ENCODE results near the gene ENTPD8.

ENTPD8 gene

DNA sequence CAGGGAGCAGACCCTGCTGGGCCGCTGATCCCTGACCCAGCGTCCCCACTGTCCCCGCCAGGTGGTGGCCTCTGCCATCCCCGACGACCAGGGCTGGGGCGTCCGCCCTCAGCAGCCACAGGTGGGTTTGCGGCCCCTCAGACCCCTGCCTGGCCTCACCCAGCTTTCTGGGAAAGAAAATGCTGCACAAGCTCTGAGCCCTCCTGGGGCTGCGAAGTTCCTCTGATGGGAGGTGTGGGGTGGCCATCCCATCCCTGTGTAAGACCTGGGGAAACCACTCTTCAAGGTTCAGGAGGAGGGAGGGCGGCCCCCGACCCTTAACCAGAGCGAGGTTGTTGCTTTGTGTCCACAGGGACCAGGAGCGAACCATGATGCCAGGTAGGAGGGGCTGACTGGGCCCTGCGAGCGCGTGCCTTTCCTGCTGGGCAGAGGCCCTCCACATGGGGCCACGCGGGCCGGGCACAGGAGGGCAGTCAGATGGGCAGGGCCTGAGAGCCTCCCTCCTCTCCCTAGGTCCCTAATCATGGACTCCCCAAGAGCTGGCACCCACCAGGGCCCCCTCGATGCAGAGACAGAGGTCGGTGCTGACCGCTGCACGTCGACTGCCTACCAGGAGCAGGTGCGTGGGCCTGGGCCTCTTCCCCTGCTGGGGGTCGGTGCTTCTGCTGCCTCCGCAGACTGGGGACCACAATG, 10.3 kb downstream of the ENTPD8 start:
- no peak for DNase-seq

GRCh38 chr9:137429974-137430722, 11.0 kb downstream of the ENTPD8 start:
- no peak for DNase-seq

DNA sequence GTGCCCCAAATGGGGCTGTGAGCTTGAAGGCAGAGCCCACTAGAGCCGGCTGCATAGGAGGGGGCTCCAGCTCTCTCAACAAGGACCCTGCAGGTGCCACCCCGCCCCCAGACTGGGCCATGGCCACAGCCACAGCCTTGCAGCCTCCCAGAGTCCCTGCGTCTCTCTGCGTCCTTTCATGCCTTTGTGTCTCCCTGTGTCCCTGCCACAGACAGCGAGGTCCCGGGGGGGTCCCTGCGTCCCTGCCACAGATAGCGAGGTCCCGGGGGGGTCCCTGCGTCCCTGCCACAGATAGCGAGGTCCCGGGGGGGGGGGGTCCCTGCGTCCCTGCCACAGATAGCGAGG, 11.6 kb downstream of the ENTPD8 start:
- DNase-seq: no peak

DNA sequence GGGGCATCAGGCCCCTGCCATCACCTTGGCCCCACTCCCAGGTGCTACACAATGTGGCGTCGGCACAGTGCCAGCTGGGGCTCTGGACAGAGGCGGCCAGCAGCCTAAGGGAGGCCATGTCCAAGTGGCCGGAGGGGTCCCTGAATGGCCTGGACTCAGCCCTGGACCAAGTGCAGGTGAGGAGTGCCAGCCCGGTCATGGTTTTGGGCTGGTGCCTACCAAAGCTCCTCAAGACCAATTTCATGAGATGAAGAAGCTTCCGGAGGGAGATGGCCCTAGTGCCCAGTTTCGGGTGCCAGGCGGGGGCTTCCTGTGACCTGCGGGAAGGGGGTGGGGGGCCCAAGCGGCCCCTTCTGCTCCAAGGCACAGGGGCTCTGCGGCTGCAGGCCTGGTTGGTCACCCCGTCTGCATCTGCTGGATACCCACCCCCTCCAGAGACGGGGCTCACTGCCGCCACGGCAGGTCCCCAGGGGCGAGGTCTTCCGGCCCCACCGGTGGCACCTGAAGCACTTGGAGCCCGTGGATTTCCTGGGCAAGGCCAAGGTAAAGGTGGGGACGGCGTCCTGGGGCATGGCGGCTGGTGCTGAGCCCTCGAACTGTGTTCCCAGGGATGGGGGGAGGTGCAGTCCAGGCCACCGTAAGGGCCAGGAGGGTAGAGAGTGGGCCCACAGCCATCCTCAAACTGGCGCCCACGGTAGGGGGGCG, 12.2 kb downstream of the ENTPD8 start:
- DNase-seq: no peak

DNA sequence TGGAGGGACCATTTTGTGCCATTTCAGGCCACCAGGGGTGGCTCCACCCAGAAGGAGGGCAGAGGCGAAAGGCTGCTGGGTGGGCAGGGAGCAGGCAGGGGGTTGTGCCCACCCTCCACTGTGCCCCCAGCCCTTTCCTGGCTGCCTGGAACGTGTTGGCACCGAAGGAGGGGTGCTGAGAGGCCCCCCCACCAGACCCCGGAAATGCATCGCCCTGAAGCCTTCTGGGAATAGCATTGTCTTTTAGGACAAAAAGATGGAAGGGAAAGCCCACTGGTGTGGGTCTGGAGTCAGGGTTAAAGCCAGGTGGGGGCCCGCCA, 12.9 kb downstream of the ENTPD8 start:
- no peak for DNase-seq

GRCh38 chr9:137427454-137428310, 13.5 kb downstream of the ENTPD8 start:
- no peak for DNase-seq

GRCh38 chr9:137426018-137426681, 15.0 kb downstream of the ENTPD8 start:
- DNase-seq: no peak

DNA sequence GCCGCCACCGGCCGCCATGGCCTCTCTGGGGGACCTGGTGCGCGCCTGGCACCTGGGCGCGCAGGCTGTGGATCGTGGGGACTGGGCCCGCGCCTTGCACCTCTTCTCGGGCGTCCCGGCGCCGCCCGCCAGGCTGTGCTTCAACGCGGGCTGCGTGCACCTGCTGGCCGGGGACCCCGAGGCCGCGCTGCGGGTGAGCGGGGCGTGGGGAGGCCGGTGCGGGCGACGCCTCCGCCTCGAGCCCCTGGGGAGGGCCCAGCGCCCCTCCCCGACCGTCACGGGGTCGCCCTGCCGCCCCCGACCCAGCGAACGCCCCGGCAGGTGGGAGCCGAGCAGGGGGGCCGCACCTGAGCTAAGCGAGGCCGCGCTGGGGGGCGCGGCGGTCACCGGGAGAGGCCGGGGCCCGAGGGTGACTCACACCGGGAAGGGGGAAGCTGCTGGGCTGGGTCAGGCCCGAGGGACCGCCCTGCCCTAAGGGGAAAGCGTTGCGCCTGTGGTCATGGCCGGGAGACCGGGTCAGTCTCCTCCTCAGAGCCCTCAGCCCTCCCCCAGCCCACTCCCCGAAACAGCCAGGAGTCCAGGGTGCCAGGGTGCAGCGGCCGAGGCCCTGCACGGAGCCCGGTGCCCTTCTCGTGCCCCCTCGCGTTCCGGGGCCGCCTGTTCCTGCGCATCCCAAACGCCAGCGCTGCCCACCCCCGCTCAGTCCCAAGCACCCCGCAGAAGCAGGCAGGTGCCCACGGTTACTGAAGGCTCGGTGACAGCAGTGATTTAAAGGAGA, 17.5 kb downstream of the ENTPD8 start:
- DNase-seq: no peak

DNA sequence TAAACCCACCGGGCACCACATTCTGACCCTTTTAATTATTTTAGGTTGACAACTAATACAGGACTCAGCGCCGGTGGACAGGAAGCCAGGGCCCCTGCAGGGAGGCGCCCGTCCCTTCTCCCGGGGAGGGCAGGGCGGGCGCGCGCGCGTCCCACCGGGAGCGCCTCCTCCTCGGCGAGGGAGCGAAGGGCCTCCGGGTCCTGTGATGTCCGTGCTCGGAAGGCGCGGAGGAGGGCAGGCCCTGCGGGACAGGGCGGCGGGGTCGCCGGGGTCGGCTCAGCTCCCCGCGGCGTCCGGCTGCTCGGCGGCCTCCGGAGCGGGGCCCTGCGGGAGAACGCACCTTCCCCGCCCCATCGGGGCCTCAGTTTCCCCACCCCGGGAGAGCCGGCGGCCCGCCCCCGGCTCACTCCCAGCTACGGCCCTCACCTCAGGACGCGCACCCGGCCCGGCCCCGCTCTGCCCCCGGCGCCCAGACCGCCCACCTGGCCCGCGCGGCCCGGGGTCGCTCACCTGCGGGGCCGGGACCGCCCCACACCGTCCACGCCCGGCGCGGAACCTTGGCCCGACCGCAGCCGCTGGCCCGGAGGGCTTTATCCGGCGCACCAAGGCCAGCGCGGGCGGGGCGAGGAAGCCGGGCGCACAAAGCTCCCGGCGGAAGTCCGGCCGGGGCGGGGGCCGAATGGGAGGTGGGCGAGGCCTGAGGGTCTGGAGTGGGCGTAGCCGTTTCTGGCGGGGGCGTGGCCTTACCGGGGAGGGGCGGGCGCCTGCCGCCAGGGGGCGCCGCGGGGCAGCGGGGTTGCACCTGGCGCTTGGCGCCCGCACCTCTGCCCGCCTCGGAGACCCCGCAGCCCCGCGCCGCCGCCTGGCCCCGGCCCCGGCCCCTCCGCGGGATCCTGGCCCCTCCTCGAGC, 18.3 kb downstream of the ENTPD8 start, which contains the start of the genes EXD3 and NOXA1:
Gene EXD3, minus strand, starts transcription at position 559 of the 910 bp plus-strand sequence. CDS start 27,805 bp downstream, outside the sequence.
Gene NOXA1, plus strand, starts transcription at position 790 of the 910 bp plus-strand sequence. CDS start 137 bp downstream, outside the sequence.
- DNase-seq: peak; percentile 94

DNA sequence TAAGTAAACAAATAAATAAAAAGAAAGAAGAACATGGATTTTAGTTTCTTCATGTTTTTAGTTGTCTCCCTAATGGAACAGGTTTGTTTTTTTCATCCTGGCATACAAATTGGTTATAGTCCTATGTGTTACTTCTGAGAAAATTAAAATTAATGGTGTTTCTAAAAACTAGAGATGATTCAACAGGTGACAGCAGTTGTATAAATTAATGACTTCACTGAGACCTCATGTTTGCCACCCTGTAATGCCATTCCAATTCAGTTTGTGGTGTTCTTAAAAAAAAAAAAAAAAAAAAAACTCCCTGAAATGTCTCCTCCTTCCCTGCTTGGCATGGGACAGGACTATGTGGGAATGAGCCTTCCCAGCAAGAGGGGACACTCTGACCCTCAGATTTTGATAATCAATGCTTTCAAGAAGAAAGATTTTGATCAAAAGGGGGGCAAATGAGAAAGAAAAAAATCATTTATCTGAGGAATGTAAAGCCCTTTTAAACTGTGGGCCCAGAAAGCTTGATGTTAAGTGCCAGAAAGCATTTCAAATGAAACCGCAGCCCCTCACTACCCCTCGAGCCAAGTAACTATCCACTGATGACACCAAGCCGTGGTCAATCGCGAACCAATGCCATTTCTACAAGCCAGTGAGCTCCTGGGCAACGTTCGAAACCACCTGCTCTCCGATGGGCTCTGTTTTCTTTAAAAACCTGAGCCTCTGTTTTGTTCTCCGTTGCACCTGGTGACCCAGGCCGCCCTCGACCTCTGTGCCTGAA, 19.1 kb downstream of the ENTPD8 start:
- no peak for DNase-seq

DNA sequence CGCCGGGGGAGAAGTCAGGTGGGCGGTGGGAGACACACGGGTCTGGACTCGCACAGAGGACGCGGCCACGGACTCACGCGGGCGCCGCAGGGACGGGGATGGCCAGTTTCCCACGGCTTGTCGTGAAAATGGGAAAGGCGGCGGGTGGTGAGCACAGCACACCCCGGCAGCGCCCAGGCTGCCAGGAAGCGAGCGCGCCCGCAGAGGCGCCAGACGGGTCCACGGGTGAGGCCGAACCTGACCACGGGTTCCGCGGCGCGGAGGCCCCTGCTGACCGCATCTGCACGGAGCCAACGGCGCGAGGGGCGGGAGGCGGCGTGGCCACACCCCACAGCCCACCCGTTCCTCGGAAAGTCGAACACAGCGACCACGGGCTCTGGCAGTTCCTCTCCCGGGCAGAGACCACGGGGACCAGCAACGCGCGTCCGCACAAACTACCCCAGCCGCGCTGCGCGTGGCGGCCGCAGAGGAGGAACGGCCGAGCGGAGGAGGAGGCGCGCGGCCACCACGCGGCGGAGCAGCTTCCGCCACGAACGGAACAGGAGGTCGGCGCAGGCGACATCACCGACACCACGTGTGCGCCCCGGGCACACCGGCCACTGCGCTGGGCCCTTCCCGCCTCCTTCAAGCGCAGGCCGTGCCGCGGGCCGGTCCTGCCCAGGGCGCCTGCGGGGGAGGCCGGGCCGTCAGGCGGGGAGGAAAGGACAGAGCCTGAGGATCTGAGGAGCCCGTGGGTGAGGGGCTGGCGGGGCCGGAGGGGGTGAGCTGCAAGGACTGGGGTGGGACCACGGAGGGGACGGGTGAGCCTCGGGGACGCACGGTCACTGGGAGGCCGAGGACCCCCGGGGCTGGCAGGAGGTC, 23.8 kb downstream of the ENTPD8 start:
- no peak for DNase-seq

DNA sequence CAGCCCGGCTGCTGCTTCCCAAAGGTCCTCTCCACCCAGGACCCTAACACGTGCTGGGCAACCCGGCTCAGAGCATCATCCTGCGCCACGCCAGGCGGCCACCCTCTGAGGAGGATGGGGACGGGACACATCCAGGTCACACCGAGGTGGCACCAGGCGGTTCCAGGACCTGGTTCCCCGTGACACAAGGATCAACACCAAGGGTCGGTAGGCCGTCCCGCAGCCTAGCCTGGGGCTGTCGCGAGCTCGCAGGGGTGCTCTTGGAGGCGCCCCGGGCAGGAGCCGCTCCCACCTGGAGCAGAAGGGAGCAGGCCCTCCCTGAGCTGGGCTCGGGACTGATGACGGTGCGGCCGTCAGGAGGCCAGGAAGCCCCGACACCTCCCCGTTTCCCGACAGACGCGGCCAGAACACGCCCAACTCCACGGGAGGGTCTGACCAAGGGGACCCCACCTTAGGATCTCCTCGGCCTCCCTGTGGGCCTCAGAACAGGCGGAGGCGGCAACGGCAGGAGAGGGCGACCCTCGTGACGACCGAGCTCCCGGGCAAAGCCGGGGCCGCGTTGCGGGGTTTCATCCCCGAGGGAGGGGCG, 24.5 kb downstream of the ENTPD8 start:
- DNase-seq: no peak

DNA sequence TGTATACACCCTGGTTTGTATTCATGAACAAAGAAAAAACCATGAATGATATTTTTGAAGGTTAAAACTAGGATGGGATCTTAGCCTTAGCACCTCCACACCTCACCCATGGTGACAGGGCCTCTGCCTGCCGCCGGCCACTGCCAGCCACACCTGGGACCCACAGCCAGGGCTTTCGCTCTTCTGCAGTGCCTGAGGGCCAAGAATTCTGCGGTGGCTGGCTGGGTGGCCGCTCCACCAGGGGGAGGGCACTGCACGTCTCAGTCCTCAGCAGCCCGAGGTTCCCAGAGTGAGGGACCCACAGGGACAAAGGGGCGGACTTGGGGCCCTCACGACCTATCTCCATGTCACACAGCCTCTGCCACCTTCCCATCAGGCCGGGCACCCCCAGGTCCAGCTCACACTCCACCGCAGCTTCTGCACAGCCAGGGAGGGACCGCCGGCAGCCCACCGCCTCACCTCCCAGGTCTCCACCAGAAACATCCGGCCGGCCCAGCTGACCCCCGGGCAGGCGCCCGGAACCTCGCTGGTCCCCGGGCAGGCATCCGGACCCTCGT, 25.1 kb downstream of the ENTPD8 start:
- DNase-seq: no peak

GRCh38 chr9:137415451-137415850, 25.7 kb downstream of the ENTPD8 start:
- DNase-seq: no peak

DNA sequence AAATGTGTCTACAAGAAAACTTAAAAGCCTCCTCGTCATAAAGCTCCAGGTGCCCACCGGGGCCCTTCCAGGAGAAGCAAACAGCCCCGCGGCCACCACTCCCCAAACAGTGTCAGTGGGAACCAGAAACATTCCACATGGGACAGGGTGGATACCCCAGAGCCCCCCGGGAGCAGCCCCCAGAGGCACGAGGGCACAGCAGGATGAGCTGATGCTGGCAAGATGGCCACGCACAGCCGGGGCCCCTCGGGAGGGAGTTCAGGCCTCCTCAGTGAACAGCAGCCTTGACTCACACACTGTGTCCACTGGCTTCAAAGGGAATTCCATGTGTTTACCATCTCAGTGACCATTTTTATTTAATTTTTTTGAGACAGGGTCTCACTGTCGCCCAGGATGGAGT, 28.7 kb downstream of the ENTPD8 start:
- no peak for DNase-seq

- peak; percentile 81 for DNase-seq
Observed at GRCh38 chr9:137411645-137412380, 29.3 kb downstream of the ENTPD8 start.

GRCh38 chr9:137411260-137411644, 29.9 kb downstream of the ENTPD8 start:
- no peak for DNase-seq

Data from fibroblast of skin of scalp (primary cell).